Activated naive CD4-positive, alpha-beta T cell (primary cell): ENCODE measurements around the gene EPB41L1.

Source experiments
- DNase-seq, 4 experiments: peaks; one replicate each; lab custom pipeline; 2025; lab: John Stamatoyannopoulos, UW

EPB41L1 gene

DNA sequence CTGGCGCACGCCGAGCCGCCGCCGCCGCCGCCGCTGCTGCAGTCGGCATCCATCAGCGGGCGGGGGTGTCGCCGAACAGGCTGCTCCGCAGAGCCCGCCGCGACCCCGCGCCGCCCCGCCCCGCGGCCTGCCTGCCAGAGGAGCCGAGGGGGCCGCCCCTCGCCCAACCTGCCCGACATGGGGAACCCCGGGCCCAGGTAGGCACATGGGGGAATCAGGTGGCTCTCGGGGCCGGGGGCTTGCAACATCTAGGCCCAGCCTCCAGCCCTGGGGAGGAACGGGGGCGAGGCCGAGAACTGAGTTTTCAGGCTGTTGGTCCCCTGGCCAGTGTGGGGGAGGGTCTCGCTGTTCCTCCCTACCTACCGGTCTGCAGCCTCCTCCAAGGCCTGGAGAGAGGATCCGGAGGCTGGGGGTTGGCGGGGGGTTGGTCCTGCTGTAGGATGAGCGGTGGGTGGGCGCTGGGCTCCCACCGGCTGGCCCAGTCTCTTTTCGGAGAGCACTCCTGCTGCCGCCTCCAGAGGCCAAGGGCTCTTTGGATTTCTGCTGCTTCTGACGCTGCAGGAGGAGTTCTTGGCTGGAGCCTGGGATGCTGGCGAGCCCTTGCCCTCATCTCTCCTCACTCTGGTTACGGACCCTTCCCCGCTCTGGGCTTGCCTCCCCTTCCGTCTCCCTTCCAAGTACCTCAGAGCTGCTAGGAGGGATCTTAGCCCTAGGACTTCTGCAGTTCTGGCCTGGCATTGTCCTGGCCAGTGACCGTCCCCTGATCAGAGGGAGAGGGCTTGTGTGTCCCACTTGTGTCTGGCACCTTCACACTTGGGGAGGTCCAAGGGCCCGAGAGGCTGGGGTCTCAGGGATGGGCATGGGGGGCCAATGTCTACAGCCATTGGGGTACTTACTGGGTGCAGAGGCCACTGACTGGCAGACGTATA is at the start of gene EPB41L1:
Gene EPB41L1 (plus strand): TSS at position 41 of the 929 bp plus-strand sequence. CDS start 19,038 bp downstream, outside the sequence.
- DNase-seq, result no peak

- DNase-seq, result no peak
Observed at GRCh38 chr20:36104856-36105255, 49.7 kb upstream of the EPB41L1 start.

GRCh38 chr20:36105711-36106226 is 48.8 kb upstream of the EPB41L1 start:
- DNase-seq, result no peak

- no peak for DNase-seq
Observed at GRCh38 chr20:36106606-36107005, 47.9 kb upstream of the EPB41L1 start.

DNA sequence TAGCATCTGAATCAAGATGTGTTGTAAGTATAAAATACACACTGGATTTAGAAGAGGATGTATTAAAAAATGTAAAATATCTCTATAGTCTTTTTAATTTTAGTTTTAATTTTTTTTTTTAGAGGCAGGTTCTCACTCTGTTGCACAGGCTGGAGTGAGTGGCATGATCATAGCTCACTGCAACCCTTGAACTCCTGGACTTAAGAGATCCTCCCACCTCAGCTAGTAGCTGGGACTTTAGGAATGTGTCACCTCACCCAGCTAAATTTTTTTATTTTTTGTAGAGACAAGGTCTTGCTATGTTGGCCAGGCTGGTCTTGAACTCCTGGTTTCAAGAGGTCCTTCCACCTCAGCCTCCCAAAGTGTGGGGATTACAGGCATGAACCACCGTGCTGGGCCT is 46.7 kb upstream of the EPB41L1 start:
- no peak for DNase-seq

DNA sequence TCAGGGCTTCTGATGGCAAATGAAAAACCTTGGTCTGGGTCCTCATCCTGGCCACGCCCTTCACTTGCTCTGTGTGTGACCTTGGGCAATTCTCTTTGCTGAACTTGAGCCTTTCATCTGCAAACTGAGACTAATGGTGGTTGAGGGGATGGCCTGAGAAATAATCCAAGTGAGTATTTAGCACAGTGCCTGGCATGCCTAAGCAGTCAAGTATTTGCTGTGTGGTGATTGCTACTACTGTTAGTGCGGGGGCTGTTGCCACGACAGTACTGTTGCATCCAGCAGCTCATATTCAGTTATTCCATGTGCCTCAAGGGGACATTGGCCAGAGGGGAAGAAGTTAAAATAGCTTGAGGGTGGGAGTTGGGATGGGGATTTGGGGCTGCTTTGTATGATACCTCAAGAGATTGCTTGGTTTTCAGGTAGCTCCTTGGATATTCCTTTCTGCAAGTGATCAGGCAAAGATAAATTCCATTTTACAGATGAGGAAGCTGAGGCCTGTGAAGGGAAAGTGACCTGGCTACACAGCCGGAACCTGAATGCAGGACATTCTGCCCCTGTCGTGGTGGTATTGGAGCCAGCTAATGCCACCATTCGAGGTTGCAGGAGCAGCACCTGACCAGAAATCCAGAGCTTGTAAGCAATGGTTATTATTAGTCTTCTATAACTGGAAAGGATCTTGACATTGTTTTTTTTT is 45.1 kb upstream of the EPB41L1 start:
- DNase-seq, result no peak

- no peak for DNase-seq
Observed at GRCh38 chr20:36110994-36111393, 43.5 kb upstream of the EPB41L1 start.

DNA sequence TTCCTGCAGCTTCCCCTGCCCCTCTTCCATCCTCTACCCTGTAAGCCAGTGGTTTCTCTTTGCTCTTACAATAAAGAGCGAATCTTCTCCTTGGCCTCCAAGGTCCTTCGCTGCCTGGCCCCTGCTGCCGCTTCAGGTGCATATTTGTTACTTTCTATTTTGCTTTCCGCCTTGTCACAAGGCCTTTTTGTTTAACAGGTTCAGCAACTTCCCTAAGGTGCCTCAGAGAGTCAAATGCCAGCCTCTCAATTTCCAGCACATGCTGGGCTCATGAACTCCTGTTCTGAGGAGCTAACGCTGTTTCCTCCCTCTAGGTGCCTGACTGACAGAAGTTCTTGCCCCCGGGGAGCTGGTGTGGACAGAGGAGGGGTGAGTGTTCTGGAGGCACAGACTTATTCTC is 42.4 kb upstream of the EPB41L1 start:
- no peak for DNase-seq

DNA sequence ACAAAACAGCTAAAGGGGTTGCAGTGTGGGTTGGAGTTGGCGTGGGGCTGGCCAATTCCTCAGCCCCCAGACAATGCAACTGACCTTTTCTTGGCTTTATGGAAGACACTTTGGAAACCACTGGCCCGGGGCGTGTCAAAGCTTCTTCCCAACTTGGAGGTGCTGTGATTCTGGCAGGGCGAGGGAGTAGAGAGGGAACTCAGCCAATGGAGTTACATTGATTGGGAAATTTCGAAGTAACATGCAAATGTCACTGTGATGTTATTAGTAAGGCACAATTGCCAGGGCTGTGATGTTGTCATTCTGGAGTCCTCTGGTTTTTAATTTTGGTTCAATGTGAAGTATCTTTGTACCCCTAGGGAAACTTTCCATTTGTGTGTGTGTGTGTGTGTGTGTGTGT is 41.5 kb upstream of the EPB41L1 start:
- DNase-seq, result no peak

DNA sequence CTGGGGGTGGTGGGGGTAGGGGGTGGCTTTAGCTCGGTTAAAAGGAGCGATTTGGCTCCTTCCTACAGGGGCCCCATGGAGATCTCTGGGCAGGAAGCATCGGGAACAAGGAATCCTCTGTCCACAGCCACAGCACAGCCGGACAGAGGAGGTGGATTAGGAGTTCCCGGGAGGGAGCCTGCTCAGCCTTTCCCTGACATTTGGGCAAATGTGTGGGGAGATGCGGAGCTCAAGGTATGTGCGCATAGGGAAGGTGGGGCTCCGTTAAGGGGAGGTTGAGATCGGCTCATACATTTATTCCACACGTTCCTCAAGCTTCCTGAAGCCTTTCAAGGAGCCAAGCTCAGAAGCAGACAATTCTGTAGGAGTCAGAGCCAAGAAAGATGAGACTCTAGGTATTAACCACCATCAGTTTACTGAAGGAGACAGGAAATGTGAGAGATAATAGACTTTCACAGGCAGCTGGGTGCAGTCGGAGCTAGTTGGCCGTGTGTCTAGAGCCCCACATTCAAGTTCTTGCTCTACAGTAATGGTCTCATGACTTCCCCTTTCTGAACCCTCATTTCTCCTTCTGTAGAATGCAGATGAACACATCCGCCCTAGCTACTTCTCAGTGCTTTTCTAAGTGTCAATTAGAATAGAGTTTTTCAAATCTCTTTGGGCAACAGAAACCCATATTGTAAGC is 40.8 kb upstream of the EPB41L1 start:
- DNase-seq, result no peak

DNA sequence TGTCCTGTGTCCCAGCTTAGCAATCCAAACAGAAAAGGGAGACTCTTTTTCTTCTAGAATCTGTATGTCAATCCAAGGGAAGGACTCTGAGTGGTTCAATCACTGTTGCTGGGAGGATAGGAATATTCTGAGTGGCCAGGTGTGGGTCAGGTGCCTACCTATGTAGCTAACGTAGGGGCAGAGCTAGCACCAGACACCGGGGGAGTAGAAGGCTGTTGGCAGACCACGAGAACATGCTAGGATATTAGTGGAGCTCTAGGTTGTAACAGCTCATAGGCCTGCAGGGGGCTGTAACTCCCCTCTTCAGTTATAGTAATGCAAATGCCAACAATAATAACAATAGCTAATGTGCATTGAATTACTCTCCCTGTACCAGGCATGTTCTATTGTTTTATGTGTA is 39.8 kb upstream of the EPB41L1 start:
- no peak for DNase-seq

DNA sequence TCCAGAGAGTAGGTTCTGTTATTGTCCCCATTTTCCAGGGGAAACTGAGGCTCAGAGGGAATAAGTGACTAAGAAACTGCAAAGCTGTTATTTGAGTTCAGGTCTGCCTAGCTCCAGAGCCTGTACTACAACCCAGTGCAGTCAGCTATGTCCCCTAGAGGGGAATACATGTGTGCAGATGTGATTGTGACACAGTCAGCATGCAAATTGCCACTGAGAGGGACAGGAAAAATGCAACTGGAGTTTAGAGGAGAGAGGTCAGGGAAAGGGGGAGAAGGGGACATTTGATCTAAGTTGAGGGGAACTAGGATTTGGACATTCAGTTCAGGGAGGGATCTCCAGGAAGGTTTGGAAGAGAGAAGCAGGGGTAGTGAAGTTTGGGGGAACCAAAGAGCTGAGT is 38.6 kb upstream of the EPB41L1 start:
- no peak for DNase-seq

DNA sequence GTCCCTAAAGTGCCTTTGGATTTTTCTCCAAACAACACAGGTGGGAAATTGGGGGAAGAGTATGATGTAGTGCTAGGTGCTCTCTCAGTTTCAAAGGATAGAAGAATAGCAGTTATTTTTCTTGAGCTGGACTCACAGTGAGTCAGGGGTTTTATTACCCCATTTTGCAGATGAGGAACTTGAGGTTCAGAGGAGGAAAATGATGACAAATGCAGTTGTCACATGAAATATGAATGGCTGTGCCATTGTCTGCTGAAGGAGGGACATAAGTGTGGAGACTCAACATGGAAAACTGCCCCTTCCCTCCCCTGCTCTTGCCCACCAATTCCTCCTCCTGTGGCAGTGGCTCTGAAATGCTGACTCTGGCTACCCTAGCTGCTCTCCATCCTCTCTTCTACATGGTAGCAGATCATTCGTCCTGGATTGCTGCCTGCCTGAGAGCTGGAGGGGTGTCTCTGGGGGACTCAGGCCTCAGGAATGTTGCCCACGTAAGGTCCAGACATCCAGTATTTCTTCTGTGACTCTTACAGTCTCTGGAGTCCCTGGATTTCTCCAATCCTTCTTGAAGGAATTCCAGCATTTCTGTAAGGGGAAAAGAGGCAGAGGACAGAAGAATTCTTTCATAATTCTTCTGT is 37.6 kb upstream of the EPB41L1 start:
- no peak for DNase-seq

GRCh38 chr20:36117638-36118037 is 36.9 kb upstream of the EPB41L1 start:
- DNase-seq, result no peak

GRCh38 chr20:36118371-36118770 is 36.2 kb upstream of the EPB41L1 start:
- DNase-seq, result no peak

DNA sequence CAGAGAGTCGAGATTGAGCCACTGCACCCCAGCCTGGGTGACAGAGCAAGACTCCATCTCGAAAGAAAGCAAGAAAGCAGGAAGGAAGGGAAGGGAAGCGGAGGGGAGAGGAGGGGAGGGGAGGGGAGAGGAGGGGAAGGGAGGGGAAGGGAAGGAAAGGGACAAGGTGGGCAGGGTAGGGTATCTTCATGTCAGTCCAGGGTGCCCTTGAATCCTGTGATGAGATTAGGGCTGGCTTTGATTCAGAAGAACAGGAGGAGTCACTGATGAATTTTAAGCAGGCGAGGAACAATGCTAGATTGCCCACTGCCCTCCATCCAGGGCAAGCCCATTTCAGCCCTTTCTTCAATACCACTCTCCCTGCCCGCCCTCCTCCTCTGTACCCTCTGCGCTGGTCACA is 35.0 kb upstream of the EPB41L1 start:
- DNase-seq, result no peak

DNA sequence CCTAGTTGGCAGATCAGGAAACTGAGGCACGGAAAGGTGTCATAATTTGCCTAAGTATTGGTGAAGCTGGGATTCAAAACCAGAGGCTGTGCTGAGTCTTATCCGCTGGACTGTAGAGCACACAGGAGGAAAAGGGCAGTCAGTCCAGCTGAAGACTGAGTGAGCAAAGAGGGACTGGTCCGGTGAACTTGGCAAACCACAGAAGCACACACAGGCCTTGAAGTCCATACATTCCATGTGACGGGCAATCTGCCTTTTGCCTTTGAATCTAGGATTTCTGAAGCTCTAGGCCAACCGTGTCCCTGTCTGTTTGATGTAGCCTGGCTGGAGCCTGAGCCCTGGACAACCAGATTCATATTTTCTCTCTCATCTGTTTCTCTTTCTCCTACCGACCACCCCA is 34.3 kb upstream of the EPB41L1 start:
- no peak for DNase-seq

DNA sequence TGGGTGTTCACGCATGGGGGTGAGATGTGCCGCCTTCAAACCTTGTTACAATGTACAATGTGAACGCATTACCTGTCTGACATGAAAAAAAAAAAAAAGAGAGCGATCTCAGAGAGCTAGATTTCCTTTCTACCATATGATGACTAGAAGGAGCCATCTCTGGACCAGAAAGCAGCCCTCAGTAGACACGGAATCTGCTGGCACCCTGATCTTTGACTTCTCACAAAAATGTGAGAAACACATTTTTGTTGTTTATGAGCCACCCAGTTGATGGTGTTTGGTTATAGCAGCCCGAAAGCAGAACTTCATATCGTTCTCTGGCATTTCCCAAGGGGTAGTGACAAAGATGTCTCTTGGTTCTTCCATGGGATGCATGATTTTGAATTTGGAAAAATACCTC is 33.5 kb upstream of the EPB41L1 start:
- no peak for DNase-seq

DNA sequence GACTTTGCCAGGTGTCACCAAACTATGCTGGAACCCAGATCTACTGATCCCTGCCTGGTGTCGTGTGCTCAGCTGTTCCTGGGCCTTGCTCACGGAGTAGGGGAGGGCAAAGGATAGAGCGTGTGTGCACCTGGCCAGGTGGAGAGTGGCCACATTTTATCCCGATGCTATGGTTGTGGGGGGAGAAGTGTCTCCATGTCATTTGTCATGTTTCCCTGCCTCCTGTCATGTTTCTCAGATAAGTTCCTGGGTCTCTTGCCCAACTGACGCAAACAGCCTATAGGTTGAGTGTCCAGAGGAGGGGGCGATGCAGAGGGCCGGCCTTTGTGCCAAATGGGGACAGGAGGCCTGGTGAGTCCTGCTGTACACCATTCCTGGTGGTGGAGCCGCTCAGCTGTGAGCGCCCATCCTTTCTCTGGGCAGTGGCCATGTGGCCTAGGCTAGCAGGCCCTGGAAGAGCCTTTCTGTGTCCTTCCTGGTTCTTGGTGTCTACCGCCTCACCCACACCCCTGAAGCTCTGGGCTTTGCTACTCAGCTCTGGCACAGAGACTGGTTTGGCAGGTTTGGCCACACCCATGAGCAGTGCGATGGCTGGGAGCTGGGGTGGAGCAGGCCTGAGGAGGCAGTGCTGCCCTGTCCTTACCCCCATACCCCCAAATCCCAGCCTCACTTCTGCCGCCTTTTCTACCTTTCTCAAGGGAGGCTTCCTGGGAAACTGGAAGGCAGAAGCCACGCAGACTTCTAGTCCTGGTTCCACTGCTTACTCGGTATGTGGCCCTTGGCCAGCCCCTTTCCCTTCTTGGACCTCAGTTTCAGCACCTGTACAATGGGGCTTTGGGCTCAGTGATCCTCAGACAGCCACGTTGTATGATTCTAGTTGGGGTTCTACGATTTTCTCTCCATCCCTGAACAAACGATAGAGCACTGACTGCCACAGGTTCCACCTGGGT is 32.3 kb upstream of the EPB41L1 start:
- DNase-seq, result no peak

DNA sequence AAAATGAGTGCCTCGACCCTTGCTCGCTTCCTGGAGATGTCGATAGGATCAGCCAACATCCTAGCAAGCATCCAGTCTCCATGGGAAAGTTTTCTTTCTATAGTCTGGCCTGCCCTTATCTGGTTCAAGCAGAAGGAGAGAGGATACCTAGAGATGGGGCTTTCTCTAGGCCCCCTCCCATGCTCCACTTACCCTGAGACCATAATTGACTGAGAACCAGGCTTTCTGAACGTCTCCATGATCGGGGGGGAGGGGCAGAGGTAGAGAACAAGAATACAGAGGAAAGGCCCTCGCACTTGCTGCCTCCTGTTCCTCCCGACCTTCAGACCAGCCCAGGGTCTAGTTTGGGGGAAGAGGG is 31.6 kb upstream of the EPB41L1 start:
- no peak for DNase-seq

DNA sequence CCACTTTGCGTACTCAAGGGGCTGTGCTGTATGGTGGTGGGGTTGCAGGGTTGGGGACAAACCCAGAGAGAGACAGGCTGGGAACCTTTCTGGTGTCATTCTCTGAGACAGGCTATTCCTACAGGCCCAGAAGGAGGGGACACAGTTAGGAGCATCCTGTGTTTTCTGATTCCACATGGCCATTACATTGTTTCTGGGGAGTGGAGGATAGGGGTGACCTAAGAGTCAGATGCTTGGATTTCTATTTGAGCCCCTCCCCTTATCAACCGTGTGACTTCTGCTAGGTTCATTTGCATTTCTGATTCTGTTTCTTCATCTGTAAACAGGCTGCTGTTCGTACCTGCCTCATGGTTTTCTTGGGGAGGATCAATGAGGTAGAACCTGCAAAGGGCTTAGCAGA is 29.4 kb upstream of the EPB41L1 start:
- DNase-seq, result no peak
